GM12891 (cell line): ENCODE data around the gene CACNA1G.

Experiments
- POLR2A ChIP-seq: IDR thresholded peaks from 2 replicates; pipeline ENCODE4 v1.6.1; 2011; ENCODE audit warnings: low read depth, low read length, control low read depth
- POLR2AphosphoS5 ChIP-seq: IDR thresholded peaks from 2 replicates; pipeline ENCODE4 v1.6.1; 2011; ENCODE audit warnings: low read depth, low read length, control low read depth
- POU2F2 ChIP-seq: IDR thresholded peaks from 2 replicates; pipeline ENCODE4 v1.6.1; 2011; ENCODE audit warnings: low read depth, mild to moderate bottlenecking, control low read depth, low read length, moderate library complexity
- TAF1 ChIP-seq: IDR thresholded peaks from 2 replicates; pipeline ENCODE4 v1.6.1; 2011; ENCODE audit warnings: low read depth, low read length, control low read depth

DNA sequence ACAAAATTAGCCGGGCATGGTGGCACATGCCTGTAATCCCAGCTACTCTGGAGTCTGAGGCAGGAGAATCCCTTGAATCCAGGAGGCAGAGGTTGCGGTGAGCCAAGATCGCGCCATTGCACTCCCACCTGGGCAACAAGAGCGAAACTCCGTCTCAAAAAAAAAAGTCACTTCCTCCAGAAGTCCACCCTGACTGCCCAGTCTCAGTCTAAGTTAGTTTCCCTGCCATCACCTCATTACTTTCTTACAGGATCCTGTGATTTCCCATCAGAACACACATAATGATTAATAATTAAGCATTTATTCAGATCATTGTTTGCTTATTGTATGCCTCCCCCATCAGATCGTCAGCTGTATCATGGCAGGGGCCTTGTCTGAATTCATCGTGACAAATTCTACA lies 105.8 kb downstream of the CACNA1G start:
- TF ChIP-seq POU2F2 (no peak), POLR2A (no peak), TAF1 (no peak), POLR2AphosphoS5 (no peak)
